Raji (cell line): Measurements from ENCODE around the gene SLC8A1.

ENCODE experiments used
- POLR2A ChIP-seq: IDR thresholded peaks from 2 replicates; pipeline ENCODE4 v1.6.1; 2011; ENCODE audit warnings: low read depth, low read length, control low read depth; ENCODE audit not compliant: insufficient read depth

SLC8A1 gene

GRCh38 chr2:40445467-40445866 is 6.4 kb downstream of the SLC8A1 start:
- TF ChIP-seq POLR2A: no peak

DNA sequence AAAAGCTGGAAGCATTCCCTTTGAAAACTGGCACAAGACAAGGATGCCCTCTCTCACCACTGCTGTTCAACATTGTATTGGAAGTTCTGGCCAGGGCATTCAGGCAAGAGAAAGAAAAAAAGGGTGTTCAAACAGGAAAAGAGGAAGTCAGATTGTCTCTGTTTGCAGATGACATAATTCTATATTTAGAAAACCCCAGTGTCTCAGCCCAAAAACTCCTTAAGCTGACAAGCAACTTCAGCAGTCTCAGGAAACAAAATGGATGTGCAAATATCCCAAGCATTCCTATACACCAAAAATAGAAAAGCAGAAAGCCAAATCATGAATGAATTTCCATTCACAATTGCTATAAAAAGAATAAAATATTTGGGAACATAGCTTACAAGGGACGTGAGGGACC is 11.1 kb downstream of the SLC8A1 start:
- no peak for TF ChIP-seq POLR2A

DNA sequence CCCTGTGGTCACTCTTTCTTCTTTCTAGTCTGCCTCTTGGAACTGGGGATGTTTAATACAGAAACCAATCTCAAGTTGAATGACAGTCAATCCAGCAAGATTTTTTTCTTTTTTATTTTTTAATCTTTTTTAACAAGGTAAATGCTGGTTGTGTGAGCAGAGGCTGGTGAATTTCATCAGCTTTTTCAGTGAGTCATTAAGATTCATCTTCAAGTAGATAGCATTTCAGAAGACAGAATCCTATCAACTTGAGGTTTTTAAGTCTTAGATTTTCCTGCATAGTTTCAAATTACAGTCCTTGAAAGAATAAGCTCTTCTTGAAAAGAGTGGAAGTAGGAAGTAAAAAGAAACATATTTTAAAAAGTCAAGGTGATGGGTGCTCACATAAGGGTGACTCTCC is 12.4 kb downstream of the SLC8A1 start:
- TF ChIP-seq POLR2A: no peak

DNA sequence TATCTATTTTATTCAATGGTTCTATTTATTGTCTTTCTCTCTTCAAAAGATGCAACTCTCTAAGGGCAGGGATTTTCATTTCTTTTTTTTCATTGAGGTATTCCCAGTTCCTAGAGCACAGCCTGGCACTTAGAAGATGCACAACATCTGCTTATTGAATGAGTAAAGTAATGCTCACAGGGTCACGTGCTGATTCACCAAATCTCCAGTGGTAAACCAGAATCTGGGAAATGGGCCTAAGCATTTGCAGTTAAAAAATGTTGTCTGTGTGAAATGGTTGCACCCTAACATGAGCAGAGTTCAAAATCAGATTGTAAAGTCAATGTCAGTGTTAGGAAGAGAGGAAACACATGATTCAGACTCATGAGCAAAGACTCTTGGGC is 15.8 kb downstream of the SLC8A1 start:
- no peak for TF ChIP-seq POLR2A

DNA sequence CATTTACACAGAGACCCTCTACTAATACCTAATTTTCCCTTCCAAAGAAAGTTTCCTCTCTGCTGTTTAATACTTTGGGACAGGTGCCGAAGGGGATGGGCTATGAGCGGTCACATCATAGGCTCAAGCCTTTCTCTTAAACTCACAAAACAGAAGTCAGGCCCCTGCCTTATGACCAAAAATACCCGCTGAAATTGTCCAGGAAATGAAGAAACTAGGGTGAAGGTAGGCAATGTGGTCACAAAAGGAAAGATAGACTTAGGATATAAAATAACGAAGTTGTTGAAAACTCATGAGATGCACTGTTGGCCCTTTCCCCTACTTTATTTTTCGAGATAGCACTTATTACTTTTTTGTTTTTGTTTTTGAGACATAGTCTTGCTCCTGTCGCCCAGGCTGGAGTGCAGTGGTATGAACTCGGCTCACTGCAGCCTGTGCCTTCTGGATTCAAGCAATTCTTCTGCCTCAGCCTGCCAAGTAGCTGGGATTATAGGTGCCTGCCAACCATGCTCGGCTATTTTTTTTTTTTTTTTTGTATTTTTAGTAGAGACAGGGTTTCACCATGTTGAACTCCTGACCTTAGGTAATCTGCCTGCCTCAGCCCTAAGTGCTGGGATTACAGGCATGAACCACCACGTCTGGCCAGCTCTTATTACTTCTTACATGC is 16.3 kb downstream of the SLC8A1 start:
- TF ChIP-seq POLR2A: no peak

DNA sequence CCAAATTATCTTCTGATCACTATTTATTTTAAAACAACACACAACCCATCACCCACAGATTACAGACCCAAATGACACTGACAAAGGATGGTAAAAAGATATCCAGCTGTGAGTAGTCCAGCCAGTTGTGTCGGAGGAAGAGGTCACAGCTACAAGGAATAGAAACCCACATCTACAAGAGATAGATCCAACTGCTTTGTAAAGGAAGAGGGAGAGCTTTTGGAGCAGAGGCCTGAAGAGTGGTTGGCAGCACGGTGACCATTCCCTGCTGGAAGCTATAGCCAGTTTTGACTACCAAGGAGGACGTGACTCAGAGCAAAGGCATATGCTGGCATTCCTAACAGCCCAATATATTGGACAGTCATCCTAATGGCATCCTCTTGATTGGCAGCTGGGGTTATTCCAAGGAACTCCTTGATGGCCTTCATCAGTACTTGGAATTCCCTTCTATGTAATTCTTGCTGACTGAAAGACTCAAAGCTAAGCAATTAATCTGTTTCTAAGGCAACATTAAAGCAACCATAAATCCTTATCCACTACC is 17.1 kb downstream of the SLC8A1 start:
- TF ChIP-seq POLR2A: no peak

GRCh38 chr2:40433736-40434135 is 18.2 kb downstream of the SLC8A1 start:
- no peak for TF ChIP-seq POLR2A

DNA sequence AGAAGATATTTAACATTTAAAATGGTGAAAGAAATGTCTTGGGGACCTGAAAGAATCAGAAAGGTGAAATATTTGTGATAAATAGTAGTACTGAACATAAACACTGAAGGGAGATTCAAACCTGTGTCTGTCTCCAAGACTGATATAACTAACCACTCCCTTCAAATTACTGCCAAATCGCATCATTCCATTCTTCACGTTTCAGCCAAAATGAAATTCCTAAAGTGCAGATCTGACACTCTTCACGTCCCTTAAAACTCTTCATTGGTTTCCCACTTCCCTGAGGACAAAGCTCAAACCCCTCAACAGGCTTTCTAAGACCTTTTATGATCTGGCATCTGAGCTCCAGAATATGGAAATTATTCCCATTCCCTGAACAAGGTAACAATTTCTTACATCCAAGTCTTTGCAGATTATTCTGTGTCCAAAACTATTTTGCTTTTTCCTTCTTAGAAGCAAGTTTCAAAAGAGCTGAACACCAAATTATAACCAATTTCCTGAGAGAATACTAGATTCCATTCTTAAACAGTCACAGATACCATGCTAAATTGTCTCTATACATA is 18.9 kb downstream of the SLC8A1 start:
- TF ChIP-seq POLR2A: no peak

DNA sequence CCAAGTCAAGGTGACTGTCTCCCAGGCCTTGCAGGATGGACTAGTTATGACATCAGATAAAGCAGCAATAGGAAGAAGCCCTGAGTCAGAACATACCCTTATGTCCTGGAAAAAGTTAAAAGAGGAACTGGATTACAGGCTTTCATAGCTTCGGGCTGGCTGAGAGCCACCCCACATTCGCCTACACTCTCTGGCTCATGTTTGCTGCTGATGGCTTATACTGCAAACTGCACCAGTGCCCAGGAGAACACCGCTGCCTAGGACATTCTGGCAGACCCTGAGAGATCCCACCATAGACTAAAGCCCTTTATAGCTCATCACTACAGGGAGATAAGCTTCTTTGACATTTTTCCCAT is 20.3 kb downstream of the SLC8A1 start:
- TF ChIP-seq POLR2A: no peak

DNA sequence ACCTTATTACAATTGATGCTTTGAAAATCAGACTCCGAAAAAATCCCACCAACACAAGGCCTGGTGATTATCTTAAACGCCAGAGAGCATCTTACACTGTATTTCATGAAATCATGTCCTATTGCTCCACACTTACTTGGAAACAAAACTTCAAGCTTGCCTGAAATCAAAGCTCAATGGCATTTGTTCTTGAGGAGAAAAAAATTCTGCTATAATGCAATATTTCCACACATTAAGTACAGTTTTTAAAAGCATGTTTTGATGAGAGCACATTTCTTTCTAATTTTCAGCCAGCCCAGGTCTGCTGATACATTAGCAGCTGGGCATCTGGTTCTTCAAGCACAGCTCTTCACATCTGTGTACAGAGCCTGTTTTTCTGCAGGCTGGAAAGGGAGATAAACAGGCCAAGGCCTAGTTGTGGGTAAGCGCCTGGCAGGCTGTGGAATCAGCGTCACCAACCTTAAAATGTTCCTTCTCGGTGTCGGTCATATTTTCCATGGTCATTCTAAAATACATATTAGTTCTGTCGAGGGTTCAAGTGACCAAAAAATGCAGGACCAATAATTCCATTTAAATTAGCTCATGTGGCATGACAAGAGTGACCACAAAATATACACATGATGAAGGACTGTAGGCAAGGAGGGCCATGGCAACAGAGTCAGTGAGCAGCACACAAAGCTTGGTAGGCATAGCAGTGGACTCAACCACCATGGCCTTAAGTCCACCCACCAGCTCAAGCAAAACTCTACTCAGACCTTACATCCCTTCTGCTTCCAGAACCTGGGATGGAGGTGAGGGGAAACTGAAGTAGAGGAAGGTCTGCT is 20.9 kb downstream of the SLC8A1 start:
- no peak for TF ChIP-seq POLR2A

GRCh38 chr2:40428439-40428838 is 23.5 kb downstream of the SLC8A1 start:
- TF ChIP-seq POLR2A: no peak

DNA sequence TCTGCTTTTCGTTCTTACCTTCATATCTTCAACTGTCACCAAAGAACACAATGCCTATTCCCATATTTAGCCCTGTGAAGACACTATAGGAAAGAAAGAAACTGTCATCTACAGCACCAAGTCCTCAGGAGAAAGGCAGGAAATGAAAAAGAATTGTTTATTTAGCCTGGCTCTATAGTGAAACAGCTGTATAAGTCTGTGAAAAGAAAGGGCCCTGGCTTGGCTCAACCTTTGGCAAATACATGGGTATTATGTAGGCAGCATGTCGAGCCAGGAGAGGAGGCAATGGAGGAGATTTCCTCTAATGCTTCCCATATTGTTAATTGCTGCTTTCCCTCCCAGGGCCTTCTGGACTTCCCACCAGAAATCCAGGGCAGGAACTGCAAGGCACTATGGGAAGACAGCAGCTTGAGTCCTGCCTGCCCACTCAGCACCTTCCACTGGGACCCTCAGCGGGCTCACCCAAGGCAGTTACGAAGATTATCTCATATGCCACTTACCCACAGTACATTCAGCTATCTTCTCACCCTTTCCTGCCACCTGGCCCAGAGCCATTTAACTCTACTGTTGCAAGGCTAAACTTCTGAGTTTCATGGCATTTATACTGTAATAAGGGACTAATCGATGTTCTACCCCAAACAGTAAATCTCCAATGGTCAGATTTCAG is 30.1 kb downstream of the SLC8A1 start:
- no peak for TF ChIP-seq POLR2A

DNA sequence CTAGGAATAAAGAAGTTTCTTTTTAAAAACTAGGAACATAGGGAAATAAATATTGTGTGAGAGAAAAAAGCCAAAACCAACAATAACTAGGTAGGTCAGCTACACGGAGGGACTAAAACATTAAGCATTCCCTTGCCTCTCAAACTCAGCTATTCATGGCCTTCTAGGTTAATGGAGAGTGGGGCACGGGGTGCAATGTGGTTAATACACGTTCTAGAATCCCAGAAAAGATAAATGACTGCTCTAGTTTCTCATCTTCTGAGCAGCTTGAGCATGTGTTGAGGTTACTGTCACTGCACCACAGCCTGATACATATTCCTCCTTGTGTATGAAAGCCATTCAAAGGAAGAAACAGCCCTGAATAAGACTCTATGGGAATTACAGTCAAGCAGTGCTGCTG is 31.4 kb downstream of the SLC8A1 start:
- no peak for TF ChIP-seq POLR2A

DNA sequence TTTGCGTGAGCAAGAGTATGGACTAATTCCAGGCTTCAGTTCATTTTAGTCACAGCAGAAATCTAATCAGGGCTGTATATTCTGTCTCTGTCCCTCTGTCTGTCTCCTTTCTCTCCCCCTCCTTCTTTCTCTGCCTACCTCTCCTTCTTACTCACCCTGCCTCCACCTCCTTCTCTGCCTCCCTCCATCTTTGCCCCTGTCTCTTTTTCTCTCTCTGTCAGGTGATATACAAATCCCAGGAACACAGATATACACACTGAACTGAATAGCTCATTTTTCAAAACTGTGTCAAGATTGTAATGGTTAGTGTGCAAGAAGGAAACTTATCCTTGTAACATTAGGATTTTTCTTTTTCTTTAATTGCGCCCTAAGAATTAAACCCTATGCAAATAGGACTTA is 32.5 kb downstream of the SLC8A1 start:
- TF ChIP-seq POLR2A: no peak

- TF ChIP-seq POLR2A: no peak
These were observed 33.1 kb downstream of the SLC8A1 start for GRCh38 chr2:40418614-40419363.
